Upper lobe of right lung (tissue), 1 donor: ENCODE results near the gene MAGEB5. TPM values are rescaled to one million over a fixed set of nuclear protein-coding genes. Genes with fewer than 3 reads are reported as not detected.

Experiments
- ATAC-seq: fragments of 200-7000 bp; cut with Tn5 transposase; one replicate; pipeline ENCODE4 v1.9.1; 2020; ENCODE audit warnings: mild to moderate bottlenecking, moderate library complexity
- DNase-seq: peaks from one replicate; pipeline ENCODE4 v3.0.0-alpha.2; 2020
- H3K27ac ChIP-seq: fragments of 200-600 bp; one replicate; pipeline ENCODE4 v1.8.0; 2022
- H3K27me3 ChIP-seq: fragments of 200-600 bp; one replicate; pipeline ENCODE4 v1.8.0; 2022; ENCODE audit warnings: mild to moderate bottlenecking
- H3K36me3 ChIP-seq: fragments of 200-600 bp; one replicate; pipeline ENCODE4 v1.8.0; 2022
- H3K4me1 ChIP-seq: fragments of 200-600 bp; one replicate; pipeline ENCODE4 v1.8.0; 2022
- H3K4me3 ChIP-seq: fragments of 200-600 bp; one replicate; pipeline ENCODE4 v1.8.0; 2022; ENCODE audit warnings: mild to moderate bottlenecking
- H3K9me3 ChIP-seq: fragments of 200-600 bp; one replicate; pipeline ENCODE4 v1.8.0; 2022
- CTCF ChIP-seq: fragments of 200-600 bp; IDR thresholded peaks from one replicate; pipeline ENCODE4 v1.8.0; 2022; ENCODE audit warnings: antibody characterized with exemption
- intact Hi-C: fragments of 100-400 bp; cut with DNase I; formaldehyde crosslinking; loops from one replicate; pipeline ENCODE4 v1.11.0; 2022
- total RNA-seq: library from RNA; stranded (reverse); fragmentation: NEBNext Ultra II Directional; extraction: Animal tissue kit (Norgen Biotek cat#: 25700); gene quantifications from one replicate; pipeline ENCODE4 v1.2.1, GENCODE V29; 2021
- donor health status: DM: no; HTN: yes; CAD: no; lungs with severe emphysema.

The MAGEB5 gene
- total RNA-seq, 1 donor from 2014 or later: not detected

- TF ChIP-seq CTCF: no peak
- Histone ChIP-seq H3K36me3 (no peaks in the 10 kb centered on the region), H3K4me1 (no peaks in the 10 kb centered on the region), H3K4me3 (no peak overlapping the region), H3K27me3 (no peaks in the 10 kb centered on the region), H3K9me3 (no peaks in the 10 kb centered on the region), H3K27ac (no peak overlapping the region)
- DNase-seq: no peak
- ATAC-seq: no peak
- intact Hi-C loops: no loop called here
Observed at GRCh38 chrX:26234177-26234576, 18.2 kb downstream of the MAGEB5 start.

GRCh38 chrX:26253526-26253925, 37.6 kb downstream of the MAGEB5 start:
- Histone ChIP-seq H3K27me3 (no peaks in the 10 kb centered on the region), H3K4me1 (no peaks in the 10 kb centered on the region), H3K27ac (no peak overlapping the region), H3K4me3 (no peak overlapping the region), H3K9me3 (no peaks in the 10 kb centered on the region), H3K36me3 (no peaks in the 10 kb centered on the region)
- no peak for DNase-seq
- no peak for ATAC-seq
- intact Hi-C loops: no loop called here
- TF ChIP-seq CTCF: no peak

GRCh38 chrX:26254436-26254835, 38.5 kb downstream of the MAGEB5 start:
- intact Hi-C loops: no loop called here
- ATAC-seq (no peak), DNase-seq (no peak)
- Histone ChIP-seq H3K27ac (no peak overlapping the region), H3K4me1 (no peaks in the 10 kb centered on the region), H3K36me3 (no peaks in the 10 kb centered on the region), H3K27me3 (no peaks in the 10 kb centered on the region), H3K9me3 (no peaks in the 10 kb centered on the region), H3K4me3 (no peak overlapping the region)
- no peak for TF ChIP-seq CTCF

- no peak for TF ChIP-seq CTCF
- no peaks in the 10 kb centered on the region for H3K9me3 ChIP-seq
- no peak overlapping the region for H3K4me3 ChIP-seq
- DNase-seq (no peak), ATAC-seq (no peak)
- no peaks in the 10 kb centered on the region for H3K36me3 ChIP-seq
- no peaks in the 10 kb centered on the region for H3K27me3 ChIP-seq
- H3K4me1 ChIP-seq: no peaks in the 10 kb centered on the region
- intact Hi-C loops: no loop called here
- H3K27ac ChIP-seq: no peak overlapping the region
Observed at GRCh38 chrX:26262121-26262523, 46.2 kb downstream of the MAGEB5 start.

Other genes with a start within 250 kb of the MAGEB5 start
- gene MAGEB18, start 77.8 kb upstream of the MAGEB5 start, total RNA-seq: not detected
- not detected for gene MAGEB6B, start 55.6 kb upstream of the MAGEB5 start, total RNA-seq
- not detected for gene MAGEB6, start 23.7 kb upstream of the MAGEB5 start, total RNA-seq